Neutrophil (primary cell): ENCODE measurements around the gene TICAM1.

Experiments used
- H3K27ac ChIP-seq: fragments of 200-600 bp; sonication (generic); 2 replicates; pipeline ENCODE4 v1.5.1; 2016; ENCODE audit warnings: mild to moderate bottlenecking, moderate library complexity
- H3K27me3 ChIP-seq: fragments of 200-600 bp; sonication (generic); 2 replicates; pipeline ENCODE4 v1.6.0; 2016; ENCODE audit warnings: mild to moderate bottlenecking
- H3K36me3 ChIP-seq: fragments of 200-600 bp; sonication (generic); 2 replicates; pipeline ENCODE4 v1.5.1; 2017
- H3K4me1 ChIP-seq, 2 experiments: fragments of 200-600 bp in 1 of 2; sonication (generic) in 1 of 2; 1 replicate in 1 of 2; 2 replicates in 1 of 2; pipeline versions ENCODE4 v1.5.1 to v1.6.1; 2013 to 2016; ENCODE audit warnings: low read depth in 1 of 2, low read length in 1 of 2, mild to moderate bottlenecking in 1 of 2, moderate library complexity in 1 of 2; ENCODE audit not compliant: control insufficient read depth in 1 of 2, insufficient read depth in 1 of 2
- H3K4me3 ChIP-seq, 2 experiments: fragments of 200-600 bp in 1 of 2; sonication (generic) in 1 of 2; 1 replicate in 1 of 2; 2 replicates in 1 of 2; pipeline ENCODE4 v1.5.1; 2013 to 2016; ENCODE audit warnings: low read depth in 1 of 2, low read length in 1 of 2, mild to moderate bottlenecking in 1 of 2, moderate library complexity in 1 of 2
- H3K9me3 ChIP-seq: fragments of 200-600 bp; sonication (generic); 2 replicates; pipeline ENCODE4 v1.5.1; 2016
- CTCF ChIP-seq: fragments of 200-600 bp; sonication (generic); IDR thresholded peaks from 2 replicates; pipeline ENCODE4 v1.5.1; 2016; ENCODE audit warnings: antibody characterized with exemption

TICAM1 gene

GRCh38 chr19:4772566-4772965 is 58.9 kb downstream of the TICAM1 start:
- Histone ChIP-seq H3K9me3 (no peaks in the 10 kb centered on the region), H3K36me3 (no peaks in the 10 kb centered on the region), H3K27ac (no peak overlapping the region), H3K4me1 (no peaks in the 10 kb centered on the region), H3K27me3 (peaks cover 56% of the 10 kb centered on the region), H3K4me3 (no peak overlapping the region)
- no peak for TF ChIP-seq CTCF

DNA sequence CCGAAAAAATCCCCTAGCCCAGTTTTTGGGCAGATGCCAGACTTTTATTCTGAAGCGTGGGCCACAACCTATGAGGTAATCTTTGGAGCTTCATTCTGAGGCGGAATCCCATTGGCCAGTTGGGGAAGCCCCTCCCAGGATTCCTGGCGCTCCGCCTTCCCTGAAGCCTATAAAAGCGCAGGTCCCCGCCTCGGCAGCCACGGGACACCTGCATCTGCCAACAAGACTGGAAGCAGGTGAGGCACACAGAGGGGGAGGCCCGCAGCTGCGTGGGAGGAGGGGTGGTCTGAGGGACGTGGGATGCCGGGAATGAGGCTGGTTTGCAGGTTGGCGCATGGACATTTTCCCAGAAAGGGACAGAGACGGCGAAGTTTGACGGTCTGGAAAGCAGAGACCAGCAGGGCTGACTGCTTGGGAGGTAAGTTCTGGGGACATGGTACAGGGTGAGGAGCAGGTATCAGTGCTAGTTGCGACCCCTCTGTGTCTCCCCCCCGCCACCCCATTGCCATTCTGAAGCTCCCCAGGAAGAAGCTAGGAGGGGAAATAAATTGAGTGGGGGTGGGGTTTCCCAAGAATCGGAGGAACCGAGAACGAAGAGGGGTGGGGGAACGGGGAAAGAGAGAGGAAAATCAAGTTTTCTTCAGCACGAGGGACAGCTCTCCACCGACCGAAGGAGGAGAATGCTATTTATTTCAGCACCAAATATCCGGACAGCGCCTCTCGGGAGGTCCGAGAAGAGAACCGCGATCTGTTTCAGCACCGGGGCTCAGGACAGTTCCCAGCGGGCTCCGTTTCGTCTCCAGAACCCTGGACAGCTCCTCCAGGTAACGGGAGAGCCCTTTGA is 62.4 kb downstream of the TICAM1 start:
- H3K9me3 ChIP-seq, result no peaks in the 10 kb centered on the region
- H3K27ac ChIP-seq, result no peak overlapping the region
- H3K27me3 ChIP-seq, result peaks cover 63% of the 10 kb centered on the region
- H3K36me3 ChIP-seq, result no peaks in the 10 kb centered on the region
- no peak overlapping the region for H3K4me3 ChIP-seq
- H3K4me1 ChIP-seq, result no peaks in the 10 kb centered on the region
- no peak for TF ChIP-seq CTCF
